Adrenal gland (tissue), 12 donors: ENCODE data around the gene TEAD4. TPM values are rescaled to one million over a fixed set of nuclear protein-coding genes. Genes with fewer than 3 reads are reported as not detected.

Experiments
- DNase-seq, 7 donors: peaks; one replicate each; pipeline ENCODE4 v3.0.0-alpha.2; 2019 to 2020
- H3K27ac ChIP-seq, 5 donors: fragments of 200-600 bp; sonication (generic) in 4 of 5; 1 replicate in 3 of 5; 2 replicates in 2 of 5; pipeline versions ENCODE4 v1.5.1 to v1.8.0; 2016 to 2020; ENCODE audit warnings: mild to moderate bottlenecking in 1 of 5
- H3K27me3 ChIP-seq: fragments of 200-600 bp; 2 replicates; pipeline ENCODE4 v1.8.0; 2021
- H3K36me3 ChIP-seq, 2 donors: fragments of 200-600 bp; replicated peaks in 1 of 2; 1 replicate in 1 of 2; 2 replicates in 1 of 2; pipeline versions ENCODE4 v1.5.1 to v1.8.0; 2018 to 2022
- H3K4me1 ChIP-seq, 2 donors: fragments of 200-600 bp; replicated peaks in 1 of 2; 1 replicate in 1 of 2; 2 replicates in 1 of 2; pipeline versions ENCODE4 v1.5.1 to v1.8.0; 2018 to 2021
- H3K4me3 ChIP-seq, 4 donors: fragments of 200-600 bp; sonication (generic) in 3 of 4; one replicate each; pipeline ENCODE4 v1.5.1; 2016 to 2018
- H3K9me3 ChIP-seq, 3 donors: fragments of 200-600 bp; sonication (generic) in 1 of 3; replicated peaks in 1 of 3; 1 replicate in 2 of 3; 2 replicates in 1 of 3; pipeline versions ENCODE4 v1.5.1 to v1.8.0; 2016 to 2021
- POLR2A ChIP-seq, 2 donors: fragments of 450-650 bp; IDR thresholded peaks; one replicate each; pipeline ENCODE4 v1.6.1; 2017; ENCODE audit warnings: antibody characterized with exemption in 2 of 2, mild to moderate bottlenecking in 2 of 2, moderate library complexity in 1 of 2
- WGBS, 4 donors: extraction: QIAGEN DNeasy Blood & Tissue Kit in 2 of 4; methylation state at CpG; one replicate each; pipeline versions ENCODE4 v1.1.5 to v1.1.7; 2013 to 2017; 5-methylcytosine and 5-hydroxymethylcytosine counted together
- intact Hi-C, 2 donors: fragments of 100-400 bp; cut with DNase I; formaldehyde crosslinking; loops; one replicate each; pipeline versions ENCODE4 v1.14.1 to v1.15.0; 2022 to 2023
- polyA plus RNA-seq, 3 donors: library from polyadenylated mRNA; stranded (reverse); fragments of 200-250 nt in 2 of 3; fragments of 350-450 nt in 1 of 3; fragmentation: Illumina TruSeq in 1 of 3; extraction: RNeasy Lipid Tissue Mini Kit (QIAGEN cat#74804) in 1 of 3; gene quantifications; one replicate each; pipeline ENCODE4 v1.2.3, GENCODE V29; 2013 to 2014
- total RNA-seq, 9 donors: library from RNA; depleted of rRNA in 4 of 9; stranded (reverse); fragments of >200 nt in 4 of 9; fragments of 120-200 nt in 1 of 9; fragmentation: NEBNext Ultra II Directional in 1 of 9; extraction: Animal tissue kit (Norgen Biotek cat#: 25700) in 1 of 9; gene quantifications; one replicate each; pipeline versions ENCODE4 v1.1.0 to v1.2.4, GENCODE V29; 2013 to 2023
- TF ChIP-seq, protein P1 (sequence below), 6 experiments: fragments of 450-650 bp in 4 of 6; fragments of 200-600 bp in 2 of 6; sonication (generic) in 1 of 6; IDR thresholded peaks; 1 replicate in 5 of 6; 2 replicates in 1 of 6; pipeline versions ENCODE4 v1.5.1 to v1.8.0; 2016 to 2021; ENCODE audit warnings: antibody characterized with exemption in 6 of 6, mild to moderate bottlenecking in 2 of 6, moderate library complexity in 1 of 6
- donor health status: healthy with polysubstance abuse.
- donor health status: Bipolar disorder and iron deficiency.
- donor health status: DM: yes; HTN: yes; CAD: no.
- donor health status: DM: no; HTN: no; CAD: no.
- donor health status: DM: no; HTN: no; CAD: no.
- donor health status: DM: yes; HTN: yes; CAD: no.

Gene TEAD4
- total and polyA plus RNA-seq, 12 donors = 1.2 to 16.6 (median 7.6) TPM

DNA sequence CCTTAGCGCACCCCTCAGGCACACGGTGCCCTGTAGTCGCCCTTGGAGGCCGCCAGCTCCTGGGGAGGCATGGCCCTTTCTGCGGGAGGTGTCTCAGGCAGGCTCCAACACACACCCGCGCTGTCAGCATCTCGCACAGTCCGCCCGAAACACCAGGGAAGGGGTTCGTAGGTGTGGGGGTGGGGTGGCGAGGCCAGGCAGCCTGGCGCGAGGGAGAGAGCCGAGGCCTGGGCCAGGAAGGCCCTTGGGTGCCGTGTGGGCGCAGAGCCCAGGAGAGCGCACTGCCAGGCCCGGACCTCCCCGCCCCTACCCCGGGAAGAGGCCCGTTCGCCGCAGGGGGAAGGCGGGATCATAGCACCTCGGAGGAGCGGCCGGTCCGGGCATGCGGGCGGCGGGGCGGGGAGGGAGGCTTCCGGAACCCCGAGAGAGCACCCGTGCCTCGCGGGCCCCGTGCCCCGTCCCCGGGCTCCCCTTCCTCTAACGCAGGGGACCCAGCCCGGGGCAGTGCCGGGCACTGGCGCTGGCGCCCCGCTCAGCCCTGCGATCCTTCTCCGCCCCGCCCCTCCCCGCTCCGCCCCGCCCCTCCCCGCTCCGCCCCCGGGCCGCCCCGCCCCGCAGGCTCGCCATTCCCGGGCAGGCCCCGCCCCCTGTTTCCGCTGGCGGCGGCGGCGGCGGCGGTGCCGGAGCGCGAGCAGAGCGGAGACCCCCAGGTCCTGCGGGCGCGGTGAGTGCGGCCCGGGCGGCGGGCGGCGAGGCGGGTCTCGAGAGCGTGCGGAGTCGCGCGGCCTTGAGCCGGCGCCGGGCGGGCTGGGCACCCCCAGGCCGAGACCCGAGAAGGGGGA is 117.8 kb downstream of the TEAD4 start, which contains the start of gene TSPAN9:
TSS of gene TSPAN9 (plus strand) at position 650 of the 842 bp plus-strand sequence. CDS start 123,815 bp downstream, outside the sequence.
- Histone ChIP-seq H3K27me3 (no peaks in the 10 kb centered on the region), H3K4me1 (peaks cover 5 to 17% of the 10 kb centered on the region in 2 donors), H3K27ac (peak within 1 kb of the TSS; percentile 72 to 93 (median 84)), H3K9me3 (no peaks in the 10 kb centered on the region), H3K4me3 (peak within 1 kb of the TSS in 3 of 4 donors; percentile 52 to 86 (median 64)), H3K36me3 (no peaks in the 10 kb centered on the region)
- DNase-seq = peak; percentile 81 to 93 (median 85)
- TF ChIP-seq, protein P1, sequence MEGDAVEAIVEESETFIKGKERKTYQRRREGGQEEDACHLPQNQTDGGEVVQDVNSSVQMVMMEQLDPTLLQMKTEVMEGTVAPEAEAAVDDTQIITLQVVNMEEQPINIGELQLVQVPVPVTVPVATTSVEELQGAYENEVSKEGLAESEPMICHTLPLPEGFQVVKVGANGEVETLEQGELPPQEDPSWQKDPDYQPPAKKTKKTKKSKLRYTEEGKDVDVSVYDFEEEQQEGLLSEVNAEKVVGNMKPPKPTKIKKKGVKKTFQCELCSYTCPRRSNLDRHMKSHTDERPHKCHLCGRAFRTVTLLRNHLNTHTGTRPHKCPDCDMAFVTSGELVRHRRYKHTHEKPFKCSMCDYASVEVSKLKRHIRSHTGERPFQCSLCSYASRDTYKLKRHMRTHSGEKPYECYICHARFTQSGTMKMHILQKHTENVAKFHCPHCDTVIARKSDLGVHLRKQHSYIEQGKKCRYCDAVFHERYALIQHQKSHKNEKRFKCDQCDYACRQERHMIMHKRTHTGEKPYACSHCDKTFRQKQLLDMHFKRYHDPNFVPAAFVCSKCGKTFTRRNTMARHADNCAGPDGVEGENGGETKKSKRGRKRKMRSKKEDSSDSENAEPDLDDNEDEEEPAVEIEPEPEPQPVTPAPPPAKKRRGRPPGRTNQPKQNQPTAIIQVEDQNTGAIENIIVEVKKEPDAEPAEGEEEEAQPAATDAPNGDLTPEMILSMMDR (IDR thresholded peaks at IDR 0.05) = no peak
- peak; percentile 40 to 62 for TF ChIP-seq POLR2A (IDR thresholded peaks at IDR 0.05)
- intact Hi-C loops = loop anchor here in 1 of 2 donors (10.0 kb wide), 1 partner anchor 58 kb away; no protein-coding TSS in a partner anchor
- WGBS, 4 donors = 0 to 3% (median 1%) methylated on average over 13 to 91 of the region's 95 CpGs

DNA sequence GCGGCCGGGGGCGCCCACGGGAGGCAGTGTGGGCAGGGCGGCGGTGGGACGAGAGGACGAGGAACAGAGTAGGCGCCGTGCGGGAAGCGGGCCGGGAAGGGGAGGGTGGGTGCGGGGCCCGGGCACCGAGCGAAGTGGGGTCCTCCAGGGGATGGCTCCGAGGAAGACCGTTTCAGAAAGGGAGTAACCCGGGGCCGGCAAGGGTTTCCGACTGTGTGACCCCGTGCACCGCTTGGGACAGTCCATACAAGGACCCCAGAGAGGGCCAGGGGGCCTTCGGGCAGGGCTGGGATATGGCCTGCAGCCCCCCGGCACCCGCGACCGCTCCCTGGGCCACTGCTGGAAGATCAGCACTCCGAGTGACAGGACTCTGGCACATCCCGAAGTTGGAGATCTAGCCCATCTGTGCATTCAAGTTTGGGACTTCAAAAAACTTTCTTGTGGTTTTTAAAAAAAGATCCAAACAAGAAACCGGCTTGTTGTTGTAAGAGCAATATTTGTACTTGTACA is 118.4 kb downstream of the TEAD4 start:
- Histone ChIP-seq H3K27me3 (no peaks in the 10 kb centered on the region), H3K36me3 (no peaks in the 10 kb centered on the region), H3K27ac (peak overlapping the region in 4 of 5 donors; percentile 78 to 93 (median 86)), H3K9me3 (no peaks in the 10 kb centered on the region), H3K4me1 (peaks cover 5 to 17% of the 10 kb centered on the region in 2 donors), H3K4me3 (peak overlapping the region in 3 of 4 donors; percentile 52 to 86 (median 64))
- WGBS, 4 donors = 1 to 8% (median 1%) methylated on average over 10 to 32 of the region's 32 CpGs
- DNase-seq = peak in 5 of 7 donors; percentile 21 to 67 (median 35)
- TF ChIP-seq POLR2A (IDR thresholded peaks at IDR 0.05) = no peak
- intact Hi-C loops = loop anchor here in 1 of 2 donors (10.0 kb wide), 1 partner anchor 57 kb away; no protein-coding TSS in a partner anchor

DNA sequence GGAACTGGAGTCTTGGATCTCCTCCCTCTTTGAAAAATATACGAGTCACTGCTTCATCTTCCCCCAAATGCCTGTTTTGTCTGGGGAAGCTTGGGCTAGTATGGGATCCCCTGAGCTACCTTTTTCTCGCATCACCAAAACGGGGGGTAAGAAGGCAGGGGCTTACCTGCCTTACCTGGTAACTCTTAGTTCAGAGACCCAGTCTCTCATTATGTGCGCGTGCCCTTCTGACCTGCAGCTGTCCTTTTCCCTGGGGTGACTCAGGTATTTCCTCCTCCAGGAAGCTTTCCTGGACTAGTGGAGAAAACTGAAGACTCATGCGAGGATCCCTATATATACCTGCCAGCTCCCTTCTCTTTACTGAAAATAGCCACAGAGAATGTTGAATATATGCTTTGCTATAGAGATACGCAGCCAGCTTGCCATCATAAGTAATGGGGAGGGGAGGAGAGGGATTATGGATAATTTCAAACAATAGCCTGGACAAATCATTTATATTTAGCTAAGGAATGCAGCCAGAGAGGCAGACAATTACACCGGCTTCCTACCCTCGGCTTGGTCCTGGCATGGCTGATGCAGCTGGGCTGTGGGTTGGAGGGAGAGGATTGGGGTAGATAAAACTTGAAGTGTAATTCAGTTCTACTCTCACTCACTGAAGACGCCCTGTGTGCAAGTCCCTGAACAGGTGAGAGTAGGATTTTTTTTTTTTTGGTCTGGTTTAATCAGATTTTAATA is 119.1 kb downstream of the TEAD4 start:
- WGBS, 4 donors = 44 to 55% (median 53%) methylated on average over 10 of the region's 10 CpGs
- Histone ChIP-seq H3K27me3 (no peaks in the 10 kb centered on the region), H3K9me3 (no peaks in the 10 kb centered on the region), H3K4me3 (peak overlapping the region in 1 of 4 donors; percentile 86), H3K27ac (peak overlapping the region in 1 of 5 donors; percentile 93), H3K4me1 (peaks cover 5 to 14% of the 10 kb centered on the region in 2 donors), H3K36me3 (no peaks in the 10 kb centered on the region)
- no peak for TF ChIP-seq POLR2A (IDR thresholded peaks at IDR 0.05)
- TF ChIP-seq, protein P1 (IDR thresholded peaks at IDR 0.05) = no peak
- intact Hi-C loops = loop anchor here in 1 of 2 donors (10.0 kb wide), 1 partner anchor 57 kb away; no protein-coding TSS in a partner anchor
- DNase-seq = no peak

DNA sequence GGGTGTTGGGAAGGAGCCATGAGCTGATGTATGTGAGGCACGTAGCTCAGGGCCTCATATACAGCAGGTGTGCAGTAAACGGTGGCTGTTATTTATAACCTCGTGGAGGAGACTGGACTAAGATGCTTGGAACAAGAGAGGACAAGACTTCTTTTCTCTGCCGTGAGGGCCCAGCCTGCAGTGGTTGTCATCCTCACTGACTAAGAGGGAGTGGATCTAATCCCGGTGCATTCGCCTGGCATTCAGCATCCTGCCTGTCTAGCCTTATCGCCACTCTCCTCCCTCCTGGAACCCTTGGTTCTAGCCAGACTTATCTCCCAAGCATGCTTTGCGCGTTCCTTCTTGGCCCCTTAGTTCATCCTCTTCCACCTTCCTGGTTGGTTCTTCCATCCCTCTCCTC is 121.9 kb downstream of the TEAD4 start:
- H3K27ac ChIP-seq = no peak overlapping the region

More for the DNA sequence above, 121.9 kb downstream of the TEAD4 start:
- TF ChIP-seq POLR2A (IDR thresholded peaks at IDR 0.05) = no peak
- TF ChIP-seq, protein P1 (IDR thresholded peaks at IDR 0.05) = no peak
- H3K9me3 ChIP-seq = no peaks in the 10 kb centered on the region
- no peak for DNase-seq
- H3K4me3 ChIP-seq = no peak overlapping the region
- intact Hi-C loops = loop anchor here in 1 of 2 donors (5.0 kb wide), 1 partner anchor 36 kb away; no protein-coding TSS in a partner anchor
- H3K4me1 ChIP-seq = peaks cover 0 to 7% of the 10 kb centered on the region in 2 donors
- H3K36me3 ChIP-seq = no peaks in the 10 kb centered on the region
- no peaks in the 10 kb centered on the region for H3K27me3 ChIP-seq
- 87 to 90% (median 89%) methylated on average over 9 of the region's 9 CpGs for WGBS, 4 donors
